Ovary (tissue), 3 donors: ENCODE measurements around the gene BRAT1.

Experiments used
- CTCF ChIP-seq, 3 donors: fragments of 450-650 bp in 2 of 3; fragments of 200-600 bp in 1 of 3; IDR thresholded peaks; one replicate each; pipeline versions ENCODE4 v1.5.1 to v1.8.0; 2016 to 2022; ENCODE audit warnings: antibody characterized with exemption in 3 of 3, mild to moderate bottlenecking in 1 of 3
- EP300 ChIP-seq: sonication (generic); formaldehyde crosslinking; IDR thresholded peaks from one replicate; pipeline ENCODE4 v1.6.1; 2017; ENCODE audit warnings: antibody characterized with exemption
- POLR2A ChIP-seq: fragments of 450-650 bp; IDR thresholded peaks from one replicate; pipeline ENCODE4 v1.6.1; 2017; ENCODE audit warnings: antibody characterized with exemption, mild to moderate bottlenecking, moderate library complexity
- donor health status: DM: no; HTN: no; CAD: no.

- TF ChIP-seq CTCF (IDR thresholded peaks at IDR 0.05) (no peak), POLR2A (no peak), EP300 (no peak)
These were observed 48.0 kb downstream of the BRAT1 start for GRCh38 chr7:2507208-2507916.
